ENCODE measurements around the gene PPDPF.
A peak's percentile ranks its signal among the peaks of the same experiment; 100 is the strongest.

Gene PPDPF

GRCh38 chr20:63518946-63519667 lies 1.5 kb upstream of the PPDPF start:
- no peaks in the 10 kb centered on the region for H3K27me3 ChIP-seq
- peaks cover 22% of the 10 kb centered on the region for H3K36me3 ChIP-seq
- peaks cover 4% of the 10 kb centered on the region; the same call in 1 of the 2 replicates for H3K9me3 ChIP-seq
- no peaks in the 10 kb centered on the region for H3K4me1 ChIP-seq
- TF ChIP-seq, protein P1, sequence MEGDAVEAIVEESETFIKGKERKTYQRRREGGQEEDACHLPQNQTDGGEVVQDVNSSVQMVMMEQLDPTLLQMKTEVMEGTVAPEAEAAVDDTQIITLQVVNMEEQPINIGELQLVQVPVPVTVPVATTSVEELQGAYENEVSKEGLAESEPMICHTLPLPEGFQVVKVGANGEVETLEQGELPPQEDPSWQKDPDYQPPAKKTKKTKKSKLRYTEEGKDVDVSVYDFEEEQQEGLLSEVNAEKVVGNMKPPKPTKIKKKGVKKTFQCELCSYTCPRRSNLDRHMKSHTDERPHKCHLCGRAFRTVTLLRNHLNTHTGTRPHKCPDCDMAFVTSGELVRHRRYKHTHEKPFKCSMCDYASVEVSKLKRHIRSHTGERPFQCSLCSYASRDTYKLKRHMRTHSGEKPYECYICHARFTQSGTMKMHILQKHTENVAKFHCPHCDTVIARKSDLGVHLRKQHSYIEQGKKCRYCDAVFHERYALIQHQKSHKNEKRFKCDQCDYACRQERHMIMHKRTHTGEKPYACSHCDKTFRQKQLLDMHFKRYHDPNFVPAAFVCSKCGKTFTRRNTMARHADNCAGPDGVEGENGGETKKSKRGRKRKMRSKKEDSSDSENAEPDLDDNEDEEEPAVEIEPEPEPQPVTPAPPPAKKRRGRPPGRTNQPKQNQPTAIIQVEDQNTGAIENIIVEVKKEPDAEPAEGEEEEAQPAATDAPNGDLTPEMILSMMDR (IDR thresholded peaks at IDR 0.05; ENCODE audit: low read depth, low read length): no peak
- DNase-seq: no peak
- peak overlapping the region; percentile 73 for H3K4me3 ChIP-seq (ENCODE audit: low read depth, low read length)

DNA sequence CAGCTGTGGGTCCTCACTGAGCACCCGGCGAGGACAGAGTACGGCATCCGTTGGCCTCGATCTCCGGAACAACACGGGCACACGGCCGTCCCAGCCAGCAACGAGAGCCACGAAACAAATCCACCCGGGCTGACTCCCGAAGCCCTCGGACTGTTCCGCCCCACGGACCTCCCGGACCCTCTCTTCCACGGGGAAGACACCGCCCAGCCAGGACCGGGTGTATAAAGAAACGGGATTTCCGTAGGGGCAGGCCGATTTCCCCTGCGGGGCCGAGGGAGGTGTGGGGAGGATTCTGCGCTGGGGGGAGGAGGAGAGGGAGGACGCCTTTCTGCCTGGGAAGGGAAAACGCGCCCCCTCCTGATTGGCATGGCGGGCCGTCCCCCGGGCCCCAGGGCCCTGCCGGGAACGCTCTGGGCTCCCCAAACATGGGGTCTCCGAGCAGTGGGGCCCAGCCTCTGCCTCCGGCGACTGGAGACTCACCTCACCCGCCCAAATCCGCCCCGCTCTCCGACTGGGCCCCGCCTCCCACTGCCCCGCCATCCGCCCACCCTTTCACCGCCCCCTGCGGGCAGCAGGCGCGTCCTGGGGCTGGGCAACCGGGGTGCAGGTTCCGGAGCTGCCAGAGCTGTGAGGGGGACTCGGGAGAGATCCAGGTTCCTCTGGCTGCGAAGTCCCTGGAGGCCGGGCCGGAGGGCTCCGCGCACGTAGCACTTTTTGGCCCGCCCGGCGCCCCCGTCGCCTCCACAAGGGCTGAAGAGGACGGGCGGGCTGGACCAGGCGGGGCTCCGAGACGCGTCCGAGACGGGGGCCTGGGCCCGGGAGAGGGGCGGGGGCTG lies 679 bp upstream of the PPDPF start:
- Histone ChIP-seq H3K4me3 (ENCODE audit: low read depth, low read length) (peak overlapping the region; percentile 73), H3K9me3 (peaks cover 4% of the 10 kb centered on the region; the same call in 1 of the 2 replicates), H3K36me3 (peaks cover 22% of the 10 kb centered on the region), H3K27me3 (no peaks in the 10 kb centered on the region), H3K4me1 (no peaks in the 10 kb centered on the region)
- peak; percentile 70 for DNase-seq
- TF ChIP-seq, protein P1 (IDR thresholded peaks at IDR 0.05; ENCODE audit: low read depth, low read length): peak; percentile 22

- H3K4me3 ChIP-seq (ENCODE audit: low read depth, low read length): peak overlapping the region; percentile 73
- H3K27me3 ChIP-seq: no peaks in the 10 kb centered on the region
- no peaks in the 10 kb centered on the region for H3K4me1 ChIP-seq
- TF ChIP-seq, protein P1 (IDR thresholded peaks at IDR 0.05; ENCODE audit: low read depth, low read length): no peak
- peaks cover 4% of the 10 kb centered on the region; the same call in 1 of the 2 replicates for H3K9me3 ChIP-seq
- H3K36me3 ChIP-seq: peaks cover 22% of the 10 kb centered on the region
- peak; percentile 71 for DNase-seq
These were observed 503 bp downstream of the PPDPF start for GRCh38 chr20:63520934-63521601.

GRCh38 chr20:63521602-63522001 lies 1.0 kb downstream of the PPDPF start:
- TF ChIP-seq, protein P1 (IDR thresholded peaks at IDR 0.05; ENCODE audit: low read depth, low read length): no peak
- peak; percentile 23 for DNase-seq
- Histone ChIP-seq H3K36me3 (peaks cover 22% of the 10 kb centered on the region), H3K9me3 (peaks cover 4% of the 10 kb centered on the region; the same call in 1 of the 2 replicates), H3K27me3 (no peaks in the 10 kb centered on the region), H3K4me3 (ENCODE audit: low read depth, low read length) (peak overlapping the region; percentile 73), H3K4me1 (no peaks in the 10 kb centered on the region)

DNA sequence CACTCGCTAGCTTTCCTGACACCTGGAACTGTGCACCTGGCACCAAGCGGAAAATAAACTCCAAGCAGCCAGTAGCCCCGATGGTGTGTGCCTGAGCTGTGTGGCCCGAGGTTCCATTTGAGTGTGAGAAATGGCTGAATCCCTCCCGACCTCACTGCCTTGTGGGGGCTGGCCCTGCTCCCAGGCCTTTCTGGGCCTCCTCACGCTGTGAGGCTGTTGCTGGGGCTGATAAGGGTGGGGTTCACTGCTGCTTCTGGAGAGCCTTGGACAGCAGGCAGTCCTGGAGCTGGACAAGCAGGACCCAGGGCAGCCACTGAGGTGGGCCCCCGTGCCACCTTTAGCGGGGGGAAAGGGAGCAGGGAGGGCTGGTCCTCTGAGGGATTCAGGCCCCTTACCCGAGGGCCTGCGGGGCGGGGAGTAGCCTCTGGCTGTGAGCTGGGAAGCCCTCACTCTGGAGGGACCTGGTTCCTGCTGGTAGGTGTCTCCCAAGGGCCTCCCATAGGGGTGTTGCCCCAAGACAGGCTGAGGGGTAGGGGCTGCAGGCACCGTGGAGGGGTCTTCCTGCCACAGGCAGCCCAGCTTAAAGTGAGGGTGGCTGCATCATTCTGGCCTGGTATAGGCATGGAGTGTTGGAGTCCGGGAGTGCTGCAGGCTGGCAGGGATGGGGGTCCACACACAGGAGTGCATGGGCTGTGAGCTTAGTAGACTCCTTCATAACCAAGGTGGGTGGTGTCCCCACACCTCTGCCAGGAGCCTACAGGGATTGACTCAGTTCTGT lies 1.7 kb downstream of the PPDPF start:
- Histone ChIP-seq H3K4me1 (no peaks in the 10 kb centered on the region), H3K9me3 (peaks cover 4% of the 10 kb centered on the region; the same call in 1 of the 2 replicates), H3K4me3 (ENCODE audit: low read depth, low read length) (peak overlapping the region; percentile 20), H3K27me3 (no peaks in the 10 kb centered on the region), H3K36me3 (peaks cover 22% of the 10 kb centered on the region)
- no peak for DNase-seq
- TF ChIP-seq, protein P1 (IDR thresholded peaks at IDR 0.05; ENCODE audit: low read depth, low read length): no peak
